ENCODE measurements around the gene CPSF3. TPM values are rescaled to one million over a fixed set of nuclear protein-coding genes. Genes with fewer than 3 reads are reported as not detected.

Gene CPSF3
- total and polyA plus RNA-seq, 2 of the 13 experiments (the other 11 are each of a cell fraction or from before 2014, with no cell fraction given), result 19.8 to 93.0 TPM

GRCh38 chr2:9434489-9434888, 11.0 kb downstream of the CPSF3 start:
- intact Hi-C loops (cut with micrococcal nuclease; ENCODE audit: unreplicated experiment), result no loop called here
- ChIA-PET POLR2A (interaction anchor here (1.0 to 1.1 kb wide), 2 partner anchors 12 to 48 kb away, joined by 3 to 5 read pairs; partner anchors contain the start of gene ITGB1BP1), CTCF (ENCODE audit: low intra/inter-chr PET ratio, low total read pairs) (interaction anchor here (0.9 kb wide), 1 partner anchor 292 kb away, joined by 4 read pairs; no protein-coding TSS in a partner anchor)
- DNase-seq (ENCODE audit: low spot score), result no peak
- TF ChIP-seq ZNF24 (IDR thresholded peaks at IDR 0.05) (no peak), RAD21 (CRISPR knock-in tag; IDR thresholded peaks at IDR 0.05) (no peak), KDM5A (IDR thresholded peaks at IDR 0.05; ENCODE audit: borderline replicate concordance, low read length) (no peak), ZNF3 (CRISPR knock-in tag; IDR thresholded peaks at IDR 0.05) (no peak), MIXL1 (CRISPR knock-in tag; IDR thresholded peaks at IDR 0.05) (no peak), MIER3 (CRISPR knock-in tag; IDR thresholded peaks at IDR 0.05; ENCODE audit: borderline replicate concordance) (no peak), ETV5 (CRISPR knock-in tag; IDR thresholded peaks at IDR 0.05; ENCODE audit: borderline replicate concordance) (no peak), NFKBIZ (CRISPR knock-in tag; IDR thresholded peaks at IDR 0.05) (no peak), NR3C1 (CRISPR knock-in tag; IDR thresholded peaks at IDR 0.05) (no peak), ZNF331 (CRISPR knock-in tag; IDR thresholded peaks at IDR 0.05) (no peak), BORCS8-MEF2B (CRISPR knock-in tag; IDR thresholded peaks at IDR 0.05) (no peak)
- TF ChIP-seq, protein P1, sequence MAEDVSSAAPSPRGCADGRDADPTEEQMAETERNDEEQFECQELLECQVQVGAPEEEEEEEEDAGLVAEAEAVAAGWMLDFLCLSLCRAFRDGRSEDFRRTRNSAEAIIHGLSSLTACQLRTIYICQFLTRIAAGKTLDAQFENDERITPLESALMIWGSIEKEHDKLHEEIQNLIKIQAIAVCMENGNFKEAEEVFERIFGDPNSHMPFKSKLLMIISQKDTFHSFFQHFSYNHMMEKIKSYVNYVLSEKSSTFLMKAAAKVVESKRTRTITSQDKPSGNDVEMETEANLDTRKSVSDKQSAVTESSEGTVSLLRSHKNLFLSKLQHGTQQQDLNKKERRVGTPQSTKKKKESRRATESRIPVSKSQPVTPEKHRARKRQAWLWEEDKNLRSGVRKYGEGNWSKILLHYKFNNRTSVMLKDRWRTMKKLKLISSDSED (CRISPR knock-in tag; IDR thresholded peaks at IDR 0.05), result no peak
- 91% methylated on average over 2 of the region's 2 CpGs for WGBS (ENCODE audit: low lambda C conversion rate)
- Histone ChIP-seq H2AFZ (ENCODE audit: low read length) (no peak overlapping the region), H4K20me1 (ENCODE audit: insufficient read depth, low read length) (no peaks in the 10 kb centered on the region), H3K9ac (ENCODE audit: insufficient read depth, low read depth, low read length) (no peak overlapping the region), H3K4me2 (ENCODE audit: low read depth, low read length) (no peak overlapping the region), H3K36me3 (replicated peaks in 1 of 2; ENCODE audit: control insufficient read depth in 1 of 2, insufficient read depth in 2 of 2, low read length in 2 of 2) (peaks cover 8 to 70% of the 10 kb centered on the region in 2 experiments), H3K4me3 (replicated peaks in 1 of 3; ENCODE audit: insufficient read depth in 1 of 3, low read depth in 2 of 3, low read length in 3 of 3) (no peak overlapping the region), H3K9me3 (ENCODE audit: low read length) (no peaks in the 10 kb centered on the region), H3K27ac (ENCODE audit: extremely low read length, insufficient read depth, low read length) (no peak overlapping the region), H3K4me1 (ENCODE audit: insufficient read depth, low read length) (no peaks in the 10 kb centered on the region), H3K27me3 (ENCODE audit: control insufficient read depth in 1 of 2, insufficient read depth in 2 of 2, low read length in 2 of 2) (no peaks in the 10 kb centered on the region), H3K79me2 (ENCODE audit: insufficient read depth, low read length) (no peaks in the 10 kb centered on the region)
- in situ Hi-C loops (cut with HindIII; ENCODE audit: extremely low pct_ligation_motif_present, low pct_unique_long_range_greater_than_20kb), result loop anchor here (10.0 kb wide), 1 partner anchor 290 kb away; no protein-coding TSS in a partner anchor
- ATAC-seq, result no peak; the same call in 2 of the 3 replicates
- no peak for FAIRE-seq
- BruUV-seq (replicated peaks), result no TSS peak
